HCT116 (cell line): ENCODE results near the gene SFXN5. TPM values are rescaled to one million over a fixed set of nuclear protein-coding genes. Genes with fewer than 3 reads are reported as not detected.

ENCODE experiments used
- ATAC-seq: fragments of 200-7000 bp; cut with Tn5 transposase; 2 replicates; pipeline ENCODE4 v1.9.1; 2020; ENCODE audit warnings: mild to moderate bottlenecking, moderate library complexity
- BruUV-seq: library from RNA; stranded (reverse); fragments of 400-500 nt; replicated peaks from 2 replicates; lab custom pipeline; 2021; lab: Mats Ljungman, UMichigan
- CTCF ChIA-PET: fragments of 300-600 bp; sonication (Branson Sonifier 250); formaldehyde crosslinking; loops from one replicate; lab custom pipeline; 2021; ENCODE audit warnings: antibody characterized with exemption; lab: Charles Lee
- POLR2A ChIA-PET: fragments of 300-600, 350-600 bp; sonication (Branson Sonifier 250); formaldehyde crosslinking; loops from one replicate; lab custom pipeline; 2021; ENCODE audit warnings: antibody characterized with exemption; lab: Charles Lee
- RAD21 ChIA-PET, 2 experiments: fragments of 300-600 bp; sonication (Branson Sonifier 250); formaldehyde crosslinking; loops; one replicate each; lab custom pipeline; 2023; ENCODE audit warnings: low total read pairs in 2 of 2; ENCODE audit not compliant: uncharacterized antibody in 2 of 2, unreplicated experiment in 2 of 2, low non-redundant PET in 1 of 2; lab: Charles Lee
- DNase-seq: peaks from one replicate; pipeline ENCODE4 v3.0.0-alpha.2; 2010; ENCODE audit warnings: low read depth, low spot score
- H2AFZ ChIP-seq: fragments of 200-600 bp; shearing (Covaris generic), sonication (generic); 2 replicates; pipeline ENCODE4 v1.6.1; 2017; ENCODE audit warnings: low read depth, mixed run types, mixed read lengths, antibody characterized with exemption, low read length; ENCODE audit not compliant: poor library complexity, severe bottlenecking
- H3K27ac ChIP-seq: 2 replicates; pipeline ENCODE4 v1.5.1; 2012; ENCODE audit warnings: low read depth, low read length
- H3K27me3 ChIP-seq: fragments of 200-600 bp; sonication (generic); 2 replicates; pipeline ENCODE4 v1.6.1; 2016; ENCODE audit warnings: mixed run types, low read length, mixed read lengths; ENCODE audit not compliant: insufficient read depth
- H3K36me3 ChIP-seq, 2 experiments: fragments of 200-500 bp in 1 of 2; fragments of 200-600 bp in 1 of 2; sonication (Bioruptor generic) in 1 of 2; sonication (generic) in 1 of 2; 2 replicates each; pipeline versions ENCODE4 v1.5.1 to v1.6.1; 2014 to 2016; ENCODE audit warnings: low read length in 2 of 2, inconsistent platforms in 1 of 2, mixed read lengths in 1 of 2, mixed run types in 1 of 2; ENCODE audit not compliant: insufficient read depth in 2 of 2, control insufficient read depth in 1 of 2
- H3K4me1 ChIP-seq, 2 experiments: fragments of 200-600 bp in 1 of 2; sonication (generic) in 1 of 2; 2 replicates each; pipeline versions ENCODE4 v1.5.1 to v1.6.1; 2012 to 2017; ENCODE audit warnings: low read length in 2 of 2, inconsistent platforms in 1 of 2, mild to moderate bottlenecking in 1 of 2, mixed read lengths in 1 of 2, mixed run types in 1 of 2, moderate library complexity in 1 of 2; ENCODE audit not compliant: insufficient read depth in 2 of 2, control insufficient read depth in 1 of 2
- H3K4me2 ChIP-seq: fragments of 200-600 bp; sonication (generic); 2 replicates; pipeline ENCODE4 v1.6.1; 2017; ENCODE audit warnings: mixed run types, low read length, mixed read lengths
- H3K4me3 ChIP-seq, 2 experiments: fragments of 200-600 bp in 1 of 2; sonication (generic) in 1 of 2; replicated peaks in 1 of 2; 2 replicates each; pipeline ENCODE4 v1.5.1; 2011 to 2016; ENCODE audit warnings: low read length in 2 of 2, control low read depth in 1 of 2, low read depth in 1 of 2, mild to moderate bottlenecking in 1 of 2, mixed read lengths in 1 of 2, mixed run types in 1 of 2
- H3K79me2 ChIP-seq: fragments of 200-600 bp; sonication (generic); 2 replicates; pipeline ENCODE4 v1.6.1; 2017; ENCODE audit warnings: mild to moderate bottlenecking, mixed run types, low read length, moderate library complexity, mixed read lengths; ENCODE audit not compliant: insufficient read depth
- H3K9ac ChIP-seq: fragments of 200-600 bp; sonication (generic); 2 replicates; pipeline ENCODE4 v1.6.1; 2016; ENCODE audit warnings: low read length, mixed read lengths
- H3K9me2 ChIP-seq: fragments of 200-600 bp; sonication (generic), shearing (Covaris generic); 2 replicates; pipeline ENCODE4 v1.6.1; 2017; ENCODE audit warnings: mixed run types, mild to moderate bottlenecking, moderate library complexity; ENCODE audit not compliant: insufficient read depth
- H3K9me3 ChIP-seq, 2 experiments: fragments of 200-500 bp in 1 of 2; fragments of 200-600 bp in 1 of 2; sonication (Bioruptor generic) in 1 of 2; sonication (generic) in 1 of 2; 2 replicates each; pipeline ENCODE4 v1.6.1; 2014 to 2017; ENCODE audit warnings: low read length in 2 of 2, mixed read lengths in 2 of 2, inconsistent platforms in 1 of 2, low read depth in 1 of 2, mild to moderate bottlenecking in 1 of 2, mixed run types in 1 of 2, moderate library complexity in 1 of 2; ENCODE audit not compliant: control insufficient read depth in 1 of 2, insufficient read depth in 1 of 2
- H4K20me1 ChIP-seq: fragments of 200-600 bp; sonication (generic), shearing (Covaris generic); 2 replicates; pipeline ENCODE4 v1.6.1; 2017; ENCODE audit warnings: mixed run types, mild to moderate bottlenecking, moderate library complexity; ENCODE audit not compliant: insufficient read depth
- ELF1 ChIP-seq: IDR thresholded peaks from 2 replicates; pipeline ENCODE4 v1.6.1; 2012; ENCODE audit warnings: low read depth, borderline replicate concordance
- EZH2 ChIP-seq: fragments of 200-600 bp; sonication (generic); IDR thresholded peaks from 2 replicates; pipeline ENCODE4 v1.6.1; 2017; ENCODE audit warnings: antibody characterized with exemption, mixed run types
- EZH2phosphoT487 ChIP-seq: fragments of 200-600 bp; IDR thresholded peaks from 2 replicates; pipeline ENCODE4 v1.6.1; 2018; ENCODE audit warnings: antibody characterized with exemption, borderline replicate concordance
- FOSL1 ChIP-seq: IDR thresholded peaks from 2 replicates; pipeline ENCODE4 v1.6.1; 2012; ENCODE audit warnings: low read depth
- MAX ChIP-seq: IDR thresholded peaks from 2 replicates; pipeline ENCODE4 v1.6.1; 2012
- POLR2AphosphoS5 ChIP-seq: IDR thresholded peaks from 2 replicates; pipeline ENCODE4 v1.6.1; 2011; ENCODE audit warnings: mild to moderate bottlenecking, low read depth, low read length, moderate library complexity
- SIN3A ChIP-seq: IDR thresholded peaks from 2 replicates; pipeline ENCODE4 v1.6.1; 2012; ENCODE audit warnings: low read depth
- SP1 ChIP-seq: IDR thresholded peaks from 2 replicates; pipeline ENCODE4 v1.6.1; 2012; ENCODE audit warnings: low read depth
- ZFX ChIP-seq: fragments of 450-650 bp; IDR thresholded peaks from 2 replicates; pipeline ENCODE4 v1.6.1; 2017
- ZNF274 ChIP-seq: fragments of 200-500 bp; sonication (Bioruptor generic); IDR thresholded peaks from 2 replicates; pipeline ENCODE4 v1.6.1; 2014; ENCODE audit warnings: mild to moderate bottlenecking, low read depth, low read length, inconsistent platforms
- intact Hi-C: fragments of 100-400 bp; cut with micrococcal nuclease; formaldehyde crosslinking; loops from 2 replicates; pipeline ENCODE4 v1.10.0; 2022
- total RNA-seq: library from RNA; stranded (reverse); gene quantifications from one replicate; pipeline ENCODE4 v1.2.1, GENCODE V29; 2021; ENCODE audit not compliant: unreplicated experiment

The SFXN5 gene
- total RNA-seq, 1 experiment from 2014 or later: 10.0 TPM

GRCh38 chr2:72959554-72959953, 112.0 kb downstream of the SFXN5 start:
- no peak overlapping the region for H3K4me3 ChIP-seq
- CTCF ChIA-PET: no interaction called here
- no peaks in the 10 kb centered on the region for H3K79me2 ChIP-seq
- no peak overlapping the region for H3K27ac ChIP-seq
- H2AFZ ChIP-seq: no peak overlapping the region
- no peak for ATAC-seq
- H3K9ac ChIP-seq: no peak overlapping the region
- no TSS peak for BruUV-seq
- RAD21 ChIA-PET: no interaction called here
- POLR2A ChIA-PET: no interaction called here
- no peak overlapping the region for H3K4me2 ChIP-seq
- TF ChIP-seq ZNF274: no peak
- no peak for TF ChIP-seq POLR2AphosphoS5
- TF ChIP-seq SP1: no peak
- no peaks in the 10 kb centered on the region for H3K9me2 ChIP-seq
- intact Hi-C loops: no loop called here
- H3K36me3 ChIP-seq: no peaks in the 10 kb centered on the region
- no peaks in the 10 kb centered on the region for H3K27me3 ChIP-seq
- no peak for DNase-seq
- H4K20me1 ChIP-seq: no peaks in the 10 kb centered on the region
- H3K9me3 ChIP-seq: no peaks in the 10 kb centered on the region
- no peaks in the 10 kb centered on the region for H3K4me1 ChIP-seq

- H3K9me2 ChIP-seq: no peaks in the 10 kb centered on the region
- no peak overlapping the region for H2AFZ ChIP-seq
- H3K27ac ChIP-seq: no peak overlapping the region
- TF ChIP-seq SIN3A: no peak
- no peak for TF ChIP-seq SP1
- TF ChIP-seq MAX: no peak
- TF ChIP-seq EZH2: no peak
- no peak for TF ChIP-seq ELF1
- TF ChIP-seq ZFX: no peak
- TF ChIP-seq FOSL1: no peak
- TF ChIP-seq EZH2phosphoT487: no peak
- CTCF ChIA-PET: interaction anchor here (0.9 kb wide), 1 partner anchor 15 kb away, joined by 3 read pairs; no protein-coding TSS in a partner anchor
- intact Hi-C loops: no loop called here
- no peaks in the 10 kb centered on the region for H4K20me1 ChIP-seq
- H3K36me3 ChIP-seq: no peaks in the 10 kb centered on the region
- RAD21 ChIA-PET: no interaction called here
- no peaks in the 10 kb centered on the region for H3K4me1 ChIP-seq
- H3K27me3 ChIP-seq: no peaks in the 10 kb centered on the region
- H3K79me2 ChIP-seq: no peaks in the 10 kb centered on the region
- no peak overlapping the region for H3K4me2 ChIP-seq
- POLR2A ChIA-PET: no interaction called here
- H3K4me3 ChIP-seq: no peak overlapping the region
- DNase-seq (no peak), ATAC-seq (no peak)
- H3K9ac ChIP-seq: no peak overlapping the region
- no TSS peak for BruUV-seq
- no peaks in the 10 kb centered on the region for H3K9me3 ChIP-seq
Observed at GRCh38 chr2:72958542-72959385, 112.7 kb downstream of the SFXN5 start.
